ENCODE results near the gene BRD3OS.
A peak's percentile ranks its signal among the peaks of the same experiment; 100 is the strongest.
"Not testable (repeated sequence)": the region's sequence is repeated elsewhere in the genome, so short reads cannot be mapped to it uniquely, and the experiment has no call there.

The BRD3OS gene

GRCh38 chr9:134063088-134063570, 37.8 kb downstream of the BRD3OS start:
- Mint-ChIP-seq H3K27ac (no peak overlapping the region), H3K4me3 (no peak overlapping the region)

GRCh38 chr9:134063571-134064450, 38.5 kb downstream of the BRD3OS start:
- no peak for DNase-seq
- Mint-ChIP-seq H3K36me3 (ENCODE audit: low read depth) (peaks cover 12% of the 10 kb centered on the region), H3K4me1 (ENCODE audit: low read depth) (peaks cover 59% of the 10 kb centered on the region), H3K27ac (no peak overlapping the region), H3K9me3 (no peaks in the 10 kb centered on the region), H3K27me3 (no peaks in the 10 kb centered on the region), H3K4me3 (no peak overlapping the region)

More at GRCh38 chr9:134063088-134063570, 37.8 kb downstream of the BRD3OS start:
- H3K36me3 Mint-ChIP-seq (ENCODE audit: low read depth) = peaks cover 12% of the 10 kb centered on the region
- H3K4me1 Mint-ChIP-seq (ENCODE audit: low read depth) = peaks cover 62% of the 10 kb centered on the region
- no peaks in the 10 kb centered on the region for H3K27me3 Mint-ChIP-seq
- no peak for DNase-seq
- H3K9me3 Mint-ChIP-seq = no peaks in the 10 kb centered on the region

DNA sequence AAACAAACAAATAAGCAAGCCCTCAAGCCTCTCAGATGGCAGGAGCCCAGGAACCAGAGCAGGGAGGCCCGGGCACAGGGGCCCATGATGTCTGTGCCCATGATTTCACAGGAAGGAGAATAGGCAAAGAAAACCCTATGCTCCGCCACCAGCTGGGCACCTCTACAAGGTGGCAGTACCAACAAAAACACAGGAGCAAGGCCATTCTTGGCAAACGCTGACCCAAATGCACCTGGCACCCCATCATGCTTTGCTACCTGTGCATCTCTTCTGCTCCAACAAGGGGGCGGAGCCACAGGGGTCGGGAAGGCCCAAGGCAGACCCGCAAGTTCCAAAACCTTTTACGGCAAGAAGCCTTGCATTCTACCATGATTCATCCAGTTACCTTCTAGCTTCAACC, 39.4 kb downstream of the BRD3OS start:
- H3K4me1 Mint-ChIP-seq (ENCODE audit: low read depth) = peaks cover 59% of the 10 kb centered on the region
- no peaks in the 10 kb centered on the region for H3K9me3 Mint-ChIP-seq
- no peak for DNase-seq
- H3K27me3 Mint-ChIP-seq = peaks cover 2% of the 10 kb centered on the region
- no peak overlapping the region for H3K27ac Mint-ChIP-seq
- H3K4me3 Mint-ChIP-seq = peak overlapping the region; percentile 92
- H3K36me3 Mint-ChIP-seq (ENCODE audit: low read depth) = peaks cover 12% of the 10 kb centered on the region

DNA sequence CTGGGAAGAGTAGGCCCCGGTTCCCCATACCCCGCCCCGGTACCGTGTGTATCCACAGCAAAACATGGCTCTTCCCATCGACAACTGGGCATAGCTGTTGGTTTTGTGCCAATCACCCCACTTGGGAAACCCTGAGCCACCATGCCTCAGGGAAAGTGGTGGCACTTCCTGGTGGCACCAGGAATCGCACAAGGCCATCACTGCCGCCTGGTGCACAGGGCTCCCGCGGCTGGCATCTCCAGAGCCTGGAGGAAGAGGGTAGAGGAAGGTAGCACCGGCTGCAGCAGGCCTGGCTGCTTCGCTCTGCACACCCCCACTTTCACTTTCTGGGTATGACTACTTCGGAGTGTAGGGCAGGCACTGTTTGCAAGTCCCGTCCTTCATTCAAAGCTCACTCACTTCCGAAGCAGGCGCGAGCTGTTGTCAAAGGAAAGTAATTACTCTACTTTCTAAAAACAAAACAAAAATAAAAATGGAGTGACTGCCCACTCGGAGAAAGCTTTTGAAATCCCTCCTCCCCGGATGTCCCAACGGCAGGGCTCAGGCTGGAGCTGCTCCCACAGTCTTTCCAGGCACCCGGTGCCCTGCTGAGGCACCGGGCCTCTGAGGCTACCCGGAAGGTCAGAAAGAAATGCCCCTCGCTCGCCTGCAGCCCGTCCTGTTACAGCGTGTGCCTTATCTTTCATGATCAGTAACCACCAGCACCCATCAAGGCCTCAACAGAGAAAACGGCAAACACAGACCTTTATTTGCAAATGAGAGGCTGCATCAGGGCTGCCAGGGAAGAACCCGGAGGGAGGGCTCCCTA, 40.5 kb downstream of the BRD3OS start:
- Mint-ChIP-seq H3K36me3 (ENCODE audit: low read depth) (peaks cover 12% of the 10 kb centered on the region), H3K4me1 (ENCODE audit: low read depth) (peaks cover 49% of the 10 kb centered on the region), H3K27me3 (peaks cover 10% of the 10 kb centered on the region), H3K9me3 (no peaks in the 10 kb centered on the region), H3K4me3 (peak overlapping the region; percentile 92), H3K27ac (peak overlapping the region; percentile 97)
- peak; percentile 71 for DNase-seq

GRCh38 chr9:134066526-134066912, 41.2 kb downstream of the BRD3OS start:
- Mint-ChIP-seq H3K4me1 (ENCODE audit: low read depth) (peaks cover 43% of the 10 kb centered on the region), H3K36me3 (ENCODE audit: low read depth) (peaks cover 12% of the 10 kb centered on the region), H3K27me3 (peaks cover 16% of the 10 kb centered on the region), H3K27ac (peak overlapping the region; percentile 97), H3K9me3 (no peaks in the 10 kb centered on the region), H3K4me3 (peak overlapping the region; percentile 92)
- DNase-seq = peak; percentile 29

- Mint-ChIP-seq H3K4me3 (peak overlapping the region; percentile 92), H3K9me3 (no peaks in the 10 kb centered on the region), H3K4me1 (ENCODE audit: low read depth) (peaks cover 40% of the 10 kb centered on the region), H3K27me3 (peaks cover 18% of the 10 kb centered on the region), H3K36me3 (ENCODE audit: low read depth) (peaks cover 12% of the 10 kb centered on the region), H3K27ac (peak overlapping the region; percentile 90)
- DNase-seq = peak; percentile 66
Measured at GRCh38 chr9:134066913-134067851, 41.9 kb downstream of the BRD3OS start.

- Mint-ChIP-seq H3K27ac (peak within 1 kb of the TSS; percentile 90), H3K4me1 (ENCODE audit: low read depth) (peaks cover 31% of the 10 kb centered on the region), H3K4me3 (peak within 1 kb of the TSS; percentile 92), H3K9me3 (no peaks in the 10 kb centered on the region), H3K27me3 (peaks cover 21% of the 10 kb centered on the region), H3K36me3 (ENCODE audit: low read depth) (peaks cover 12% of the 10 kb centered on the region)
- peak; percentile 87 for DNase-seq
Measured at GRCh38 chr9:134067904-134068743, 42.8 kb downstream of the BRD3OS start, which contains the start of gene BRD3. Gene BRD3 (minus strand): TSS chr9:134068026. CDS start chr9:134053477, 14,549 bp downstream.

- H3K36me3 Mint-ChIP-seq (ENCODE audit: low read depth) = peaks cover 12% of the 10 kb centered on the region
- H3K4me1 Mint-ChIP-seq (ENCODE audit: low read depth) = peaks cover 27% of the 10 kb centered on the region
- H3K27ac Mint-ChIP-seq = peak overlapping the region; percentile 87
- no peaks in the 10 kb centered on the region for H3K9me3 Mint-ChIP-seq
- peaks cover 21% of the 10 kb centered on the region for H3K27me3 Mint-ChIP-seq
- H3K4me3 Mint-ChIP-seq = peak overlapping the region; percentile 79
- DNase-seq = no peak
Measured at GRCh38 chr9:134068744-134069479, 43.6 kb downstream of the BRD3OS start.

GRCh38 chr9:134069480-134070399, 44.5 kb downstream of the BRD3OS start:
- Mint-ChIP-seq H3K4me3 (peak overlapping the region; percentile 79), H3K4me1 (ENCODE audit: low read depth) (peaks cover 23% of the 10 kb centered on the region), H3K27ac (no peak overlapping the region), H3K36me3 (ENCODE audit: low read depth) (peaks cover 12% of the 10 kb centered on the region), H3K27me3 (peaks cover 21% of the 10 kb centered on the region), H3K9me3 (no peaks in the 10 kb centered on the region)
- DNase-seq = peak; percentile 26

DNA sequence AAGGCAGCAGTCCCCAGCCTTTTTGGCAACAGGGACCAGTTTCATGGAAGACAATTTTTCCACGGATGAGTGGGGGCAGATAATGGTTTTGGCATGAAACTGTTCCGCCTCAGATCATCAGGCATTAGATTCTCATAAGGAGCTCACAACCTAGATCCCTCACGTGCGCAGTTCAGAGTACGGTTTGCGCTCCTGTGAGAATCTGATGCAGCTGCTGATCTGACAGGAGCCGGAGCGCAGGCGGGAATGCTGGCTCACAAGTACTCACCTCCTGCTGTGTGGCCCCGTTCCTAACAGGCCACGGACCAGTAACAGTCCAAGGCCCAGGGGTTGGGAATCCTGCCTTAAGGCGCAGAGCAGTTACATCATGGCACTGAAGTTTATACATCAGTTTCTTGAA, 45.9 kb downstream of the BRD3OS start:
- Mint-ChIP-seq H3K27ac (no peak overlapping the region), H3K27me3 (peaks cover 21% of the 10 kb centered on the region), H3K36me3 (ENCODE audit: low read depth) (peaks cover 6% of the 10 kb centered on the region), H3K4me3 (no peak overlapping the region), H3K9me3 (no peaks in the 10 kb centered on the region), H3K4me1 (ENCODE audit: low read depth) (peaks cover 11% of the 10 kb centered on the region)
- no peak for DNase-seq

DNA sequence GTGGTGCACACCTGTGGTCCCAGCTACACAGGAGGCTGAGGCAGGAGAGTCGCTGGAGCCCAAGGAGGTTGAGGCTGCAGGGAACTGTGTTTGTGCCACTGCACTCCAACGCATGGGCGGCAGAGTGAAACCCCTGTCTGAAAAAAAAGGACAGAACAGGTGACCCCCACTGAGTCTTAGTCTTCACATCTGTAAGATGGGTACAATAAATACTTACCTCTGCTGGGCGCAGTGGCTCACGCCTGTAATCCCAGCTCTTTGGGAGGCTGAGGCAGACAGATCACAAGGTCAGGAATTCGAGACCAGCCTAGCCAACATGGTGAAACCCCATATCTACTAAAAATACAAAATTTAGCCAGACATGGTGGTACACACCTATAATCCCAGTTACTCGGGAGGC, 47.4 kb downstream of the BRD3OS start:
- peaks cover 24% of the 10 kb centered on the region for H3K27me3 Mint-ChIP-seq
- H3K36me3 Mint-ChIP-seq (ENCODE audit: low read depth); H3K4me1 Mint-ChIP-seq (ENCODE audit: low read depth); DNase-seq; H3K4me3 Mint-ChIP-seq; H3K9me3 Mint-ChIP-seq; H3K27ac Mint-ChIP-seq: not testable (repeated sequence)

DNA sequence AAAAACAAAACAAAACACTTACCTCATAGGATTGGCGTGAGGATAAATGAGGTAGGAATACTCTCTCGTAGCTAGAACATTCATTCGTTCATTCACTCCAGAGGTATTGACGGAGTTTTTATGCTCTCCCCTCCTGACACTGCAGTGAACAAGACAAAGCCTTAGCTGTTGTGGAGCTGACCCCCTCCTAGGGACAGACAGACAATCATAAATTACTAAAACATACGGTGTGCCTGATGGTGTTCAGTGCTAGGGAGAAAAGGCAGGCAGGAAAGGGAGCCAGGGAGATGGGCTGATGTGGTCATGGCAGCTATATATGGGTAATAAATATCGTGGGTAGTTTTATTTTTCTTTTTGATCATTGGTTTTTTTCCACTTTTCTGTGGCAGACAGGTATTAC, 48.2 kb downstream of the BRD3OS start:
- peaks cover 24% of the 10 kb centered on the region for H3K27me3 Mint-ChIP-seq
- H3K9me3 Mint-ChIP-seq = peaks cover 9% of the 10 kb centered on the region
- H3K4me3 Mint-ChIP-seq = no peak overlapping the region
- no peak for DNase-seq
- H3K36me3 Mint-ChIP-seq (ENCODE audit: low read depth) = peaks cover 3% of the 10 kb centered on the region
- no peak overlapping the region for H3K27ac Mint-ChIP-seq
- H3K4me1 Mint-ChIP-seq (ENCODE audit: low read depth) = peaks cover 6% of the 10 kb centered on the region
